SK-N-MC (cell line): ENCODE results near the gene ELK3.

Experiments
- EZH2 ChIP-seq: fragments of 200-600 bp; sonication (generic); IDR thresholded peaks from one replicate; pipeline ENCODE4 v1.6.1; 2017; ENCODE audit warnings: antibody characterized with exemption
- FOXP2 ChIP-seq: optimal IDR thresholded peaks from 2 replicates; pipeline ENCODE3; 2011; ENCODE audit warnings: mild to moderate bottlenecking, moderate library complexity; ENCODE audit not compliant: insufficient read depth; ENCODE audit errors: extremely low read length, control extremely low read depth
- POLR2AphosphoS5 ChIP-seq: IDR thresholded peaks from 2 replicates; pipeline ENCODE4 v1.6.1; 2012; ENCODE audit warnings: mild to moderate bottlenecking, low read depth, low read length, borderline replicate concordance

DNA sequence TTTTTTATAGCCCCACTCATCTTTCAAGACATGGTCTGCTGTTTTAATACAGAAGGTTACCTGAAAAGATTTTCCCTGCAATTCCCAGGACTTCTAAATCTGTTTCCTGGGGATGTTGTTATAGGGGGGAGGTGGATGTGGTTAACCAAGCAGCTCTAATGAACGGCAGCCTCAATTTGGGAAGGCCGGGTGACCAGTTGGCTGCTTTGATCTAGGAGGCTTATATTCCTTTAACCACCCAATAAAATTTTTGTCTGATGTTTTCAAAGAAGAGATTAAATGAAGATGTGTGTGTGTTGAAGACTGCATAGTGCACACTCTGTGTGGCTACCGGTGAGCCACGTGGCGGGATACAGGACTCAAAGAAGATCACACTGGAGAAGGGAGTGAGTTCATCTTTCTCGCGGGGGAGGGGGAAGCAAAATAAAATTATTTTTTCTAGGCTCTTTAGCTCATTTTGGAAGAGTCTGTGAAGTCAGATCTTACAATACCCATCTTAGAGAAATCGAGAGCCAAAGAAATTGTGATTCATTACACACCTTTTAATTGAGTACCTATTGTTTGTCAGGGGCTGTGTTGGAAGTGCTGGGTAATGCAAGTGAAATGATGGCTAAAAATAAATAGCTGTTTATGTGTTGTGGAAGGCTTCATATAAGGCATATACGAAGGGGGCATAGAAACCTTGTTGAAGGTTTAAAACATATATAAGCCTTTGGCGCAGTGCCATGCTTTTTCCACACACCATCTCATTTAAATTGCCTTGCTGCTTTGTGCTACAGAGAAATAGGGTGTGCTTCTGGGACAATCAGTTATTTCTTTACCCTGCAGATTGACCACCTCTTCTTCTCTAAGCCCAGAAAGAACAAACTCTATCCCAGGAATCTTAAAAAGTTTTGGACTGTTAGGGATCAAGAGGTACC is 18.5 kb downstream of the ELK3 start:
- TF ChIP-seq EZH2 (no peak), POLR2AphosphoS5 (no peak), FOXP2 (no peak)
